GM19328 (cell line): Measurements from ENCODE around the gene UQCR11.

ENCODE experiments used
- ATAC-seq: cut with Tn5 transposase; IDR thresholded peaks from one replicate; pipeline ENCODE4 v1.9.1; 2021; ENCODE audit warnings: mild to moderate bottlenecking, moderate library complexity; ENCODE audit not compliant: unreplicated experiment

The UQCR11 gene

DNA sequence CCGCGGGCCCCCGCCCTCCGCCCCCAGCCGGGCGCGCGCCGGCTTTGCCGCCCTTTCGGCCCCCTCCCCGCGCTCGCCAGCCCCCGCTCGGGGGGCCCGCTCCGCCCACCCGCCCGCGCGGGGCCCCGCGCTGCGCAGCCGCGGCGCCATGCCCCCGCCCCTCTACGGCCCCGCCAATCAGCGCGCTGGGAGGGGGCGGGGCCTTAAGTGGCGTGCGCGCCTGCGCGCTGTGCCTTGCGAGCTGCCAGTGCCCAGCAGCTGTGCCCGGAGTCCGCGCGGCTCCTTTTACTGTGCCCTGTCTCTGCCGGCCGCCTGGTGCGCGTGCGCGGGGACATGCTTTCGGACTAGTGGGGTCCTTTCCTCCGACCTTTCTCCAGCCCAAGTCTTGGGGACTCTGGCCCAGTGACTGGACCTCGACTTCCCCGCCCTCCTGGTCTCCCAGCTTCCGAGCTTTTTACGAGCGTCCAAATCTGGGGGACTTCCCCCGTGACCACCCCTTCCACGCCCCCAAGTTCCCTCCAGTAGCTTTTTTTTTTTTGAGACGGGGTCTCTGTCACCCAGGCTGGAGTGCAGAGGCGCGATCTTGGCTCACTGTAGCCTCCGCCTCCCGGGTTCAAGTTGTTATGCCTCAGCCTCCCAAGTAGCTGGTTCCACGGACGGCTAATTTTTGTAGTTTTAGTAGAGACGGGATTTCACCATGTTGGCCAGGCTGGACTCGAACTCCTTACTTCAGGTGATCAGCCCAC lies 12.3 kb downstream of the UQCR11 start, which contains the start of gene MBD3:
Gene MBD3, minus strand, starts transcription at position 111 of the 746 bp plus-strand sequence. CDS start 234 bp downstream, outside the sequence.
- peak; percentile 45 for ATAC-seq

DNA sequence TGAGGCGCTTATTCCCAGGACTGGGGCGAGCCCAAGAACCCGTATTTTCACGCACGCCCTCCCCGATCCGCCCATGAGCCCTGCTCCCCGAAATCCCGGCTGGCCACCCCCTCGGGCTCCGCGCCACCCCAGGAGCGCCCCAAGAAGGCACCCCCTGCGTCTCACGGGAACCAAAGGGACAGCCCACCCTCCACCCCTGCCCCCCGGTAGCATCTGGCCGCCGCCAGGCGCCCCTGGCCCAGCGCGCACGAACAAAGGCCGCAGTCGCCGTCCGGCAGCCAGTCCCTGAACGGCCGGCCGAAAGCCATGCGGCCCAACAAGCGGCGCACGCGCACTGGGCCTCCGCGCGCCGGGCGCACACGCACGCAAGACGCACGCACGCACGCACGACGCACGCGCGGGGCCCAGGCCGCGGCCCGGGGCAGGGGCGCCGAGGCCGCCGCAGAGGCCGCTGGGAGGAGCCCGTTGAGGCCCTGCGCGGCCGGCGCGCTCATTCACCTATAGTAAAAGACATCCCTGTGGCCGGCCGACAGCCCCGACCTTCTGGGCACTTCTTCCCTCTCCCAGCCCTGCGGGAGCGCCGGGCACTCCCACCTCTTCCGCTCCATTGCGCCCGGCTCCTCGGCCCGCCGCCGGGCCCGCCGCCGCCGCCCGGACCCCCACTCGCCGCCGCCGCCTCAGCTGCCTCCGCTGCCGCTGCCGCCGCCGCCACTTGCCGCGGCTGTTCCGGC lies 13.1 kb downstream of the UQCR11 start:
- ATAC-seq: peak; percentile 73

DNA sequence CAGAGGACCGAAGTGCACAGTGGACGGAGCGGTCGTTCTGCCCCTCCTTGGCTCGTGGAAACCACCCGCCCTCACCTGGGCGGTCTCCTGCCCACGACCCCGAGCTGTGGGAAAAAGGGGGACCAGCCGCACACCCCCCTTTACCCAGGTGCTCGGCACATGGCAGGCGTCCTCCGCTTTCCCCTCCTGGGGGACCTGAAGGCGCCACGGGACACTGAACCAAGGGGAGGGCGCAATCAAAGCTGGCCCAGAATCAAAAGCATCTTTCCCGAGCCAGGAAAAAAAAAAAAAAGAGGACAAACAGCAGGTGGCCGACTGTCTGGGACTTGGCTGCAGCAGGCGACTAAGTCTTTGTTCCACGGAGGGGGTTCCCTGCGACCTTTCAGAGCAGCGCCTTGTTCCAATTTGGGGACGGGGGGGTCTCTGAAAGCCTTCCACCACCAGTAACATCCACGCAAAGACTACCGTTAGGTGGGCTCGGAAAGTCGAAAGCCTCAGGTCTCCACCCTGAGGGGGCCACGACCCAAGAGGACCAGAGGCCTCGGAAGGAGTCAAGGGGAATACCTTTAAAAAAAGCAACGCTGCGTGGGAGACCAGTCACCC lies 13.7 kb downstream of the UQCR11 start:
- no peak for ATAC-seq

DNA sequence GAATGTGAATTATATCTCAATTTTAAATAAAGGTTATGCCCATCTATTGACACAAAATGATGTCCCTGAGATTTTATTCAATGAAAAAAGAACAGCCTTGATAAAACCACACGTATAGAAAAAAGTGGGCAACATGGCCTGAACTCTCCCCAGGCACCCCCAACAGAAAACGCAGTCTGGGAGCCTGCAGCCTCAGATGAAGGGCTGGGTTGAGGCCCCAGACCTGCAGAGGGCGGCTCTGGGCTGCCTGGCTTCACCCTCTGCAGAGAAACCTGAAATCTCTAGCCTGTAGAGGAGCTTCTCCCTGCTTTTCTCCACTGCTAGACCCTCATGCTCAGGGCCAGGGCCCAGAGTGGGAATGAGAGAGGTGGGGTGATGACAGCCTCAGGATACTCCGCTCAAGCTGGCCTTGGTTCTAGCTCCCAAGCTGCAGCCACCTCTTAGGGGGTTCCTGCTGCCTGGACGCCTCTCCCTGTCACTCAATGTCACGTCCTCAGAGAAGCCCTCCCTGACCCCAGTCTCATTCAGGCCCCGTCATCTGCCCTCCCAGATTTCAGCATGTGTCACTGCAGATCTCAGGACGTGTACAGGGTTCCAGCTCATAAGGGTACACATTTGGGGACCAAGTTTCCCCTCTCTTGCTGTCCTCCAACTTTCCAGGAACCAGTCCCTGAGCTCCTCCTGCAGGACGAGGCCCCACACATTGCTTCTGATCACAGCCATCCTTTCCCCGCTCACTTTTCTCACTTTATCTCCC lies 14.4 kb downstream of the UQCR11 start:
- ATAC-seq: no peak

DNA sequence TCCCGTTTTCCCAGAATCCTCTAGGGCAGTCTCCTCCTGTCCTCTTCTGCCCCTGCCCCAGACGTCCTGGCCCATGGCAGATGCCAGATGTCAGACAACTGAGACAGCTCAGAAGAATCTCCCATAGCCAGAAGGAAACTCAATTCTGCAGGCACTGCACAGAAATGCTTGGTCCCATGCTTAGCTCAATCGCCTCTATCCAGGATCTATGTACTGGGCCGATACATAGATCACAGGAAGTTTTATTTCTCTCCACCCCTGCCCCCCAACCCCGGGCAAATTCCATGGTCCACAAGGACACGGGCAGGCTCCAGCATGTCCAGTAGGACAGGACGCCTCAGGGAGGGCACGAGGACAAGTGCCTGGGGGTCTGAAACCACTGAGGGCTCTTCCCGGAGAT lies 17.4 kb downstream of the UQCR11 start:
- no peak for ATAC-seq

DNA sequence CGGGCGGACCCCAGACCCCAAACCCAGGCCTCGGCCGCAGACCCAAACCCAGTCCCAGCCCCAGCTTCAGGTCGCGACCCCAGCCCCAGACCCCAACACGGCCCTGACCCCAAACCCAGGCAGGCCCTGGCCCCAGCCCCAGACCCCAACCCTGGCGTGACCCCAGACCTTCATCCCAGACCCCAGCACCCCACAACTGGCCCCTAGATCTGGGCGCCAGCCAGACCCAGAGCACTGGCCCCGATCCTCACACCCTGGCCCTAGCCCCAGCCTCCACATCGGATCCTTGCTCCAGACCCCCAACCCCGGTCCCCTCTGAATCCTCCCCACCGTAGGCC lies 20.1 kb downstream of the UQCR11 start:
- ATAC-seq: no peak

DNA sequence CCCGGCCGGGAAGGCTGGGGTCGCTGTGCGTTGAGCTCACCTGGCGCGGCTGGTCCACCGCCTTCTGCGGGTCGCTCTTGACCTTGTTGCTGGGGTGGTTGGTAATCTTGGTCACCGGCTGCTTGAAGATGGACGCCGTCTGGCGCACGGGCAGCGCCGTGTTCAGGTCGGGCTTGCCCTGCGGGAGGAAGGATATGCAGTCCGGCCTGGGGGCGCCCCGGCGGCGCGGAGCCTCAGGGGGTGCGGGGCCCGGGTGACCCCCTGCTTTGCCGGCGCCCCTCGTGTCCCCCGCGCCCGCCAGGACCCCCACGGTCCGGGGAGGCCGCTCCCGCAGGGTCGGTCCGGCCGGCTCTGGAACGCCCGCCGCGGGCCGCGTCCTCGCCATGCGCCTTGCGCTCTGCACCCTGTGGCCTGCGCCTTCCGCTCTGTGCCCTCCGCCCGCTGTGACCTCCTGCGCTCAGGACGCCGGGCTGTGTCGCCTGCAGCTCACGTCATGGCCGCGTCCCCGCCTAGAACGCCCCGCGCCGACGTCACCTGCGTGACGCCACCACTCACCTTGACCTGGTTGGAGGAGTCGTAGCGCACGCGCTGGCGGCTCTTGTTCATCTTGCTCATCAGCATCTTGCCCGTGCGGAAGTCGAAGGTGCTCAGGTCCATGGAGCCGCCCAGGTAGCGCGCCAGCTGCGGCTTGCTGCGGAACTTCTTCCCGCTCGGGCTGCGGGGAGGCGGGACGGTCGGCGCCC lies 20.6 kb downstream of the UQCR11 start:
- no peak for ATAC-seq

DNA sequence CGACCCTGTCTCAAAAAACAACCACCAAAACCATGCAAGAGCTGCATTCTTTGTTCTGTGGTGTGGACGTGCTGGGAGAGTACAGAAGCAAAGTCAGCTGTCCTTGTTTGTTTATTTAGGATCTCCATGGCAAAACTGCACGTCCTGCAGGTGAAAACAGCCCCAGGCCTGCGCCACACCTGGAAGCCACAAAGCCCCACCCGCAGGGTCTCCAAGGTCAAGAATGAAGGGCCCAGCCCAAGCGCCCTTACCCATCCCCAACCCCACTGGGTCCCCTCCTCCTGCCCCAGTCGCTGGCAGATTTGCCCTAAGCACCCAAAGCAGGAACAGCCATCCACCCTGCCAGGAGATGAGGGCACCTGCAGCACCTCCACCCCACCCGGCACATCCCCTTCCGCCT lies 23.1 kb downstream of the UQCR11 start:
- ATAC-seq: no peak

DNA sequence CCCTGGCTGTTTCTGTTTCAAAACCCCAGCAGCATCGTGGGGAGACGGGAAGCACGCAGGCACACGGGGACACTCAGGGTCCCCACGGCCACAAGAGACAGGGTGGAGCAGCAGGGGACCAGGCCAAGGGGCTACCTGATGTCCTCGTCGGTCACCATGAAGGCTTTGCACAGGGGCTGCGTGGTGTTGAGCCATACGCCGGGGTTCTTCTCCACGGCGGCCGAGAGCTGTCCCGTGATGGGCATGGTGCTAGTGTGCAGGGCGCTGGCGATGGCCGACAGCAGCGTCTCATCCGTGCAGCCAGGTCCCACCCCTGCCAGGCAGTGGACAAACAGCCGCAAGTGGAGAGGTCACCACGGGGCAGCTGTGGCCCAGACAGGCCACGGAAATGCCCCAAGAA lies 24.3 kb downstream of the UQCR11 start:
- no peak for ATAC-seq

DNA sequence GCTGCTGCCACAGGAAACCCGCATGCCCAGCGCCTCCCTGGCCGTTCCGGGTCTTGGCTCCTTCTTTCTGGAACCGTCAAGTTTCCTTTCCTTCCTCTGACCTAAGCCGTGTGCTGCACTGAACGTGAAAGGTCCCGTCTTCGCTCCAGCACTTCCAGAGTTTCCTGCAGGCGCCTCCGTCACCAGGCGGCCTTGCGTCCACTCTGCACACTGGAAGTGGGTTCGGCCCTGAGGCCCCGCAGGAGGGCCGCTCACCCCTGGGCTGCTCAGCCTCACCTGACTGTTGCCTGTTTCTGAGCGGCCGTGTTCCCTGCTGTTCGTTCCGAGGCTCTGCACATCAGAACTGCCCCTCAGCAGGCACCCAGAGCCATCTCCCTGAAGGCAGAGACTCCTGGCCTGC lies 24.9 kb downstream of the UQCR11 start:
- ATAC-seq: no peak

DNA sequence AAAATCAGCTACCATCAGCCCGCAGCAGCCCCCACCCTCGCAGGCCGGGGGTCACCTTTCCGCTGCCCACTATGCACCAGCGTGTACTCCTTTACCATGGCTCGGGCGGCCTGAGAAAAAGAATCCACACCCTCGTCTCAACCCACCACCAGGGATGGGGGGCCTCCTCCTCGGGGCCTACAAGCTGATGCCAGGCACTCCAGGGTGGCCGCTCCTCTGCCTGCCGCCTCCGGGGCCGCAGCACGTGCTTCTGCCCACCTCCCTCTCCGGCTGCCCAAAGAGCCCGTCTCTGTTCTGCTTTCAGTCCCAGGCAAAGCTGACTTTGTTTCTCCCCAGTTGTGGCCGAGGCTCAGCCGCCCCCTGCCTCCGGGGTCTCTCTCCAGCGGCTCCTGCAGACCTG lies 26.0 kb downstream of the UQCR11 start:
- ATAC-seq: no peak

DNA sequence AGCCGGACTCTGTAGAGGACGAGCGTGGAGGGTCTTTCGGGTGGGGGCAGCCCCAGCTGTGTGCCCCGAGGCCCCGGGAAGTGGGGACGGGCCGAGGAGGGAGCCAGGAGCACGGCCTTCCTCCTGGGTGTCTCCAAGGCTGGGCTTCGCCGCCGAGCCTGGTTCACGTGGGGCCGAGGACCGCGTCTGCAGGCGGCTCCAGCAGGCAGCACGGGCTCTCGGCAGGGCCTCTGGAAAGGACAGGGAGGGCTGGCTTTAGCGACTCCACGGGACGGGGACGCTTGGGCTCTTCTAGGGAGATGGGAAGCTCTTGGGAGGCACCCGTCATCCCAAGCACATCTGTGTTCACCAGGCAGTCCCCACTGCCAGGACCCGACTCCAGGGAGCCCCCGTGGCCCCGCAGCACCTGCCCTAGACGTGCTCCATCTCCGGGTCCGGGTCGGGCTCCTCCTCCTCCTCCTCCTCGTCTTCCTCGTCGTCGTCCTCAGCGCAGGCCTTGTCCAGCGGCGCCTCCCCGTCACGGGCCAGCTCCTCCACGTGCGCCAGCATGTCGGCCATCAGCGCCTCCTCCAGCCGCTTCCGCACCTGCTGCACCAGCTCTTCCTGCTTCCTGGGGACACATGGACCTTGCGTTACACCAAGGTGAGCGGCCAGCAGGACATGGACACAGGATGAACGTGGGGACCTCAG lies 27.2 kb downstream of the UQCR11 start:
- ATAC-seq: no peak

DNA sequence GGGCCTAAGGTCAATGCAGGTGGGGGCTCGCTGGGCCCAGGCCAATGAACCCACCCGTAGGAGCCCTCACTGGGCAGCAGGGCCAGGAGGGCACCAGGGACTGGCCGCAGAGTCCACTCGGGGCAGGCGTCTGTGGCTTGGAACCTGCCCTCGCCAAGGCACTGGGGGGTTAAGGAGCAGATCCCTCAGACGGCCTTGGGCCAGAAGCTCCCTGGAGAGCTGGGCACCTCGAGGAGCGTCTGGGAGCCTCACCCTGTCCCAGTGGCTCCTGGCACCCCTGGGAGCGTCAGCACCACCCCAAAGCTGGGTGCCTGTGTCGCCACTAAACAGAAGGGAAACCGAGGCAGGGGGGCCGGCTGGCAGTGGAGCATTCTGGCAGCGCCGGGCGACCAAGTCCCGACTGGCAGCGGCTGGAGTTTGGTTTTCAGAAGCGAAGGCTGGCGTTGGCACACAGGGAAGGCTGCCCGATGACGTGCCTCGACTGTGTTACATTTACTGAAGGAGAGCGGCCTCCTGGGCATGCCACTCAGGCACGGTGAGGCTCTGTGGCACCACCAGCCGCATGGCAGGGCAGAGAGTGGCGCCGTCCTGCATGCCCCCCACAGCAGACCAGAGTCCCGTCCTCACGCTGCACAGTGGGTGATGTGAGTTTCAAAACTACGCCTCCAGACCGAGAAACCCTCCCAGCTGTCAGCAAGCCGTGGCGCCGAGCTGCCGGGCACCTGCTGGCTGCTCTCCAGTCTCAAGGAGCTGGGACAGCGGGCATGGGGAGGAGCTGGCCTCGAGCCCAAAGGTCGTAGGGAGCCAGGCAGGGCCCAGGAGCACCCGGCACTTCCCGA lies 28.0 kb downstream of the UQCR11 start:
- no peak for ATAC-seq

DNA sequence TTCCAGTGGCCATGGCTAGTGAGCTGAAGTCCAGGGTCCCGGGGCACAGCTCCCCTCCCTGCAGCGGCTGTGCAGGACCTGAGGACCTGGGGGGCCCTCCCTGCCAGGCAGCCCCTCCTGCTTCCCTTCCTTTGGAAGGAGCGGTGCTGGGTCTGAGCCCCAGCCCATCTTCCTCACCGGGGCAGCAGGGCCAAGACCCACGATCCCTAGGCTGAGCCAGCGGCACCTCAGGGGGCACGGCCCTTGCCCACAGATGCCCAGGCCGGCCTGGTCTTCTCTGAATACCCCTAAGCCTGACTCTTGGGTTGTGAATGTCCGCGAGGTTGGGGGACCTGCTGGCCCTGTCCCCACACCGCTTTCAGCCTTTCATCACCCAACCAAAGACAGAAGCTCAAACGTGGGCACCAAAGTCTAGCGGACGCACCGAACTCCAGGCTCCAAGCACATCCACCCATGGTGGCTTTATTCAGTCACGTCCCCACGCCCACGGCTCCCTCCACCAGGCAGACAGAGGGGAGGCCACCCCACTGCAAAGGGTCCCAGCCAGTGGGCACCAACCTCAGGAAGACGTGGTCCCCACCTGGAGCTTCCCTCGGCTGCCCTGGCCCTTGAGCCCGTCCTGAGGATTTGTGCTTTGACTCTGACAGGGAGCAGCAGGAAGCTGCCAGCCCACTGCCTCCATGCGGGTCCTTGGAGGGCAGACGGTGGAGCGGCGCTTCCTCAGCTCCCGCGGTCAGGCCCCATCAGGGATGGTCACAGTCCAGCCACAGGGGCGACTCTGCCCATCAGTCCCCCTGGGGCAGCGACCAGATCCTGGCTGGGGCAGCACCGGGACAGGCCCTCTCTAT lies 28.8 kb downstream of the UQCR11 start:
- ATAC-seq: no peak

DNA sequence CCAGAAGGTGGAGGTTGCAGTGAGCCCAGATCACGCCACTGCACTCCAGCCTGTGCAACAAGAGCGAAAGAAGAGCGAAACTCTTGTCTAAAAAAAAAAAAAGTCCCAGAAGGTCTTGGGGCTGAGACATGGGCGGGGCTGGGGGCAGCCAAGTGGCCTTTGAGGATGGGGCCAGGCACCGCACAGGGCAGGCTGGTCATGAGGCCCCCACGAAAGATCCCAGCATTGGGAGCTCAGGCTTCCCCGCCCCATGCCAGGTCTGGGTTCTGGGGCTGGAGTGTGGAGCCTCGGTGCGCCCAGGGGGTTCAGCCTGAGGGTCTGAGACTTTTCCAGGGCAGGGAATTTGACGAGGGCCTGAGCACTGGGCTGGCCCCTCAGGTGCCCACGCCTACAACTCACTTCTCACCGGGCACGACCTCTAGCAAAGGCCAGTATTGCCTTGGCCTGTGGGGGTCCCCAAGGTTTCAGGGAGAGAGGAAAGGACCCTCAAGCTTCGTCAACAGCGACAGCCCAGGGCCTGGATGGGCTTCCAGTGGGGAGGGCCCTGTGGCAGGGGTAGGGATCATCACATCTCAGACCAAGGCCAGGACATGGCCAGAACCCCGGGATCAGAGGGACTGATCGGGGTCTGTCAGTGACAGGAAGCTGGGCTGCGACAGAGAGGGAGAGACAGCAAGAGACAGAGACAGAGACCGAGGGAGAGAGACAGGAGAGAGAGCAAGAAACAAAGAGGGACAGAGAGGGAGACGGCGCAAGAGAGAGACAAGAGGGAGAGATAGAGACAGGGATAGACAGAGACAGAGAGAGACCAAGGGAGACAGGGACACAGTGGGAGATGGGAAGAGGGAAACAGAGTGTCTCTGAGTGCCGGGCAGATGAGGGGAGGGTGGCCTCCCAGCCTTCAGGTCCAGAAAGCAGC lies 29.7 kb downstream of the UQCR11 start:
- ATAC-seq: no peak

DNA sequence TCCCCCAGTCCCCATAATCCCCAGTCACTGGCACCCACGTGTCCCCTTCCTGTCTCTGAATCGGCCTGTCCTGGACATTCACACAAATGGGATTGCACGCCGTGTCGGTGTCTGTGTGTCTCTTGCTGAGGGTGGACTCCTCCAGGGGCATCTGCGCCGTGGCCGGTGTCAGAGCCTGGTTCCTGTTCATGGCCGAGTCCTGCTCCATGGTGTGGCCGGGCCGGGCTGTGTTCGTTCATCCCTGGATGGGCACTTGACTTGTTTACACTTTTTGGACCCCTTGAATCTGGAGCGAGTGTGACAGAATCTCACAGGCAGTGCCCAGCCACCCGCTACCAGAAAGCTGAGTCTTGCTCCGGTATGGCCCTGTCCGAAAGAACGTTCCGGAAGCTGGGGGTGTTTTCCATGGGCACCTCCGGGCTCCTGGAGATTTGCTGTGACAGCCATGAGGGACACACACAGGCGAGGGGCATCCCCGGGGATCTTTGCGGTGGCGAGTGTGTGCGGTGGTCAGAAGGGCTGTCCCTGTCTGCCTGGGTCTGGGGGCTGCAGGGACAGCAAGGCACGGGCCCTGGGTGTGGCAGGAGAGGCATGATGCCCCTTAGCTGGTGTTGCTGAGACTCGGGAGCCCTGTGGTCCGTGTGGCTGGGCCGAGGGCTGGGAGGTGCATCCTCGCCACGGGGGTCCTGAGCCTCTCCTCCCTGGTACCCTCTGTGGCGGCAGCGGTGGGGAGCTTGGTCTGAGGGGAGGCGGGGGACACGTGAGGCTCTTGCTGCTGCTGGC lies 30.7 kb downstream of the UQCR11 start:
- no peak for ATAC-seq
